Neural progenitor cell (in vitro differentiated cells): ENCODE results near the gene AP4E1.

Experiments
- EZH2 ChIP-seq: fragments of 200-600 bp; sonication (generic); IDR thresholded peaks from 2 replicates; pipeline ENCODE4 v1.6.1; 2017; ENCODE audit warnings: antibody characterized with exemption, mild to moderate bottlenecking, moderate library complexity
- EZH2phosphoT487 ChIP-seq: fragments of 200-600 bp; sonication (generic); IDR thresholded peaks from 2 replicates; pipeline ENCODE4 v1.6.1; 2017; ENCODE audit warnings: antibody characterized with exemption
- TF ChIP-seq, protein P1 (sequence below): fragments of 200-600 bp; sonication (generic); IDR thresholded peaks from 2 replicates; pipeline ENCODE4 v1.5.1; 2017; ENCODE audit warnings: antibody characterized with exemption, mild to moderate bottlenecking

DNA sequence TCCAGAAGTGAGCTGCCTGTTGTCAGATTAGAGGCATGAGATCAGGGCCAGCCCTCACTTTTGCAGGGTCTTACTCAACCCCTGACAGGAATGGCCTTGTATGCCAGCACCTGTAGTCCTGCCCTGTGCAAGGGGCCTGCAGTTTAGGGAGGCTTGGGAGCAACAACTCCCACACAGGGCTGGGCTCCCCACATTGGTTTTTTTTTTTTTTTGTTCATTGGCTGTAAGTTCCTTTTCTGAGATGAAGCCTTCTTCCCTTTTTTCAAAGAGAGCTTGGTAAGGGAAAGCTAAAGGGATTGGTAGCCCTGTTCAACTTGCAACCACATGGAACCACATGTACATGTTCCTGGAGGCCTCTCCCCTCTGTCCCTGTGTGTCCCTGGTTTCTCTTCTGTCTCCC lies 139.8 kb downstream of the AP4E1 start:
- TF ChIP-seq, protein P1, sequence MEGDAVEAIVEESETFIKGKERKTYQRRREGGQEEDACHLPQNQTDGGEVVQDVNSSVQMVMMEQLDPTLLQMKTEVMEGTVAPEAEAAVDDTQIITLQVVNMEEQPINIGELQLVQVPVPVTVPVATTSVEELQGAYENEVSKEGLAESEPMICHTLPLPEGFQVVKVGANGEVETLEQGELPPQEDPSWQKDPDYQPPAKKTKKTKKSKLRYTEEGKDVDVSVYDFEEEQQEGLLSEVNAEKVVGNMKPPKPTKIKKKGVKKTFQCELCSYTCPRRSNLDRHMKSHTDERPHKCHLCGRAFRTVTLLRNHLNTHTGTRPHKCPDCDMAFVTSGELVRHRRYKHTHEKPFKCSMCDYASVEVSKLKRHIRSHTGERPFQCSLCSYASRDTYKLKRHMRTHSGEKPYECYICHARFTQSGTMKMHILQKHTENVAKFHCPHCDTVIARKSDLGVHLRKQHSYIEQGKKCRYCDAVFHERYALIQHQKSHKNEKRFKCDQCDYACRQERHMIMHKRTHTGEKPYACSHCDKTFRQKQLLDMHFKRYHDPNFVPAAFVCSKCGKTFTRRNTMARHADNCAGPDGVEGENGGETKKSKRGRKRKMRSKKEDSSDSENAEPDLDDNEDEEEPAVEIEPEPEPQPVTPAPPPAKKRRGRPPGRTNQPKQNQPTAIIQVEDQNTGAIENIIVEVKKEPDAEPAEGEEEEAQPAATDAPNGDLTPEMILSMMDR: no peak
- TF ChIP-seq EZH2 (no peak), EZH2phosphoT487 (no peak)
